Upper lobe of left lung (tissue), 4 donors: ENCODE results near the gene CSNK2B.

Experiments used
- CTCF ChIP-seq, 6 experiments: fragments of 450-650 bp in 4 of 6; fragments of 200-600 bp in 2 of 6; sonication (generic) in 2 of 6; IDR thresholded peaks; one replicate each; pipeline ENCODE4 v1.5.1; 2016 to 2019; ENCODE audit warnings: antibody characterized with exemption in 6 of 6
- EP300 ChIP-seq, 4 donors: sonication (generic); formaldehyde crosslinking; IDR thresholded peaks; one replicate each; pipeline ENCODE4 v1.5.1; 2017; ENCODE audit warnings: antibody characterized with exemption in 4 of 4, control low read depth in 2 of 4
- POLR2A ChIP-seq, 4 donors: fragments of 450-650 bp; IDR thresholded peaks; one replicate each; pipeline ENCODE4 v1.5.1; 2016 to 2017; ENCODE audit warnings: antibody characterized with exemption in 4 of 4, mild to moderate bottlenecking in 2 of 4
- POLR2AphosphoS5 ChIP-seq, 2 donors: sonication (generic); formaldehyde crosslinking; IDR thresholded peaks; one replicate each; pipeline ENCODE4 v1.5.1; 2017; ENCODE audit warnings: antibody characterized with exemption in 2 of 2

GRCh38 chr6:31631681-31632278 lies 34.1 kb upstream of the CSNK2B start:
- TF ChIP-seq CTCF (IDR thresholded peaks at IDR 0.05) (no peak), POLR2AphosphoS5 (IDR thresholded peaks at IDR 0.05) (no peak), POLR2A (IDR thresholded peaks at IDR 0.05) (no peak), EP300 (IDR thresholded peaks at IDR 0.05) (no peak)
